Measurements from ENCODE around the gene UTP3.
"Not testable (repeated sequence)": the region's sequence is repeated elsewhere in the genome, so short reads cannot be mapped to it uniquely, and the experiment has no call there.

The UTP3 gene

GRCh38 chr4:70687392-70687791, 940 bp upstream of the UTP3 start:
- no peak for DNase-seq

GRCh38 chr4:70688795-70689231, 481 bp downstream of the UTP3 start:
- DNase-seq = peak; percentile 10

- no peak for DNase-seq
Observed at GRCh38 chr4:70691661-70692060, 3.3 kb downstream of the UTP3 start.

GRCh38 chr4:70694633-70695032, 6.3 kb downstream of the UTP3 start:
- not testable (repeated sequence) for DNase-seq

- DNase-seq = not testable (repeated sequence)
Observed at GRCh38 chr4:70698435-70698834, 10.1 kb downstream of the UTP3 start.

GRCh38 chr4:70700712-70701111, 12.4 kb downstream of the UTP3 start:
- DNase-seq = no peak

- DNase-seq = no peak
Observed at GRCh38 chr4:70701271-70701670, 12.9 kb downstream of the UTP3 start.

- not testable (repeated sequence) for DNase-seq
Observed at GRCh38 chr4:70702592-70702991, 14.3 kb downstream of the UTP3 start.

GRCh38 chr4:70703619-70704214, 15.4 kb downstream of the UTP3 start:
- DNase-seq = no peak

GRCh38 chr4:70704215-70704930, 16.0 kb downstream of the UTP3 start:
- peak; percentile 51 for DNase-seq

GRCh38 chr4:70704931-70705182, 16.5 kb downstream of the UTP3 start:
- no peak for DNase-seq

- peak; percentile 73 for DNase-seq
Observed at GRCh38 chr4:70705183-70706043, 17.1 kb downstream of the UTP3 start.

GRCh38 chr4:70706044-70706461, 17.7 kb downstream of the UTP3 start:
- DNase-seq = no peak

GRCh38 chr4:70706516-70706915, 18.2 kb downstream of the UTP3 start:
- DNase-seq = no peak

- DNase-seq = no peak
Observed at GRCh38 chr4:70709611-70710205, 21.4 kb downstream of the UTP3 start.

GRCh38 chr4:70711599-70711998, 23.3 kb downstream of the UTP3 start:
- no peak for DNase-seq

- DNase-seq = no peak
Observed at GRCh38 chr4:70712150-70712549, 23.8 kb downstream of the UTP3 start.

GRCh38 chr4:70712604-70713452, 24.5 kb downstream of the UTP3 start:
- DNase-seq = no peak

GRCh38 chr4:70713453-70714078, 25.2 kb downstream of the UTP3 start:
- no peak for DNase-seq

GRCh38 chr4:70714079-70714887, 26.0 kb downstream of the UTP3 start:
- DNase-seq = no peak

- no peak for DNase-seq
Observed at GRCh38 chr4:70715097-70715496, 26.8 kb downstream of the UTP3 start.

Measured in stimulated activated CD4-positive, alpha-beta T cell treated with anti-CD3 and anti-CD28 coated beads, Interleukin-4, amount 100 ng/mL, for 1 hour (primary cell).